NCI-H69 (cell line): ENCODE measurements around the gene TUFM.
A peak's percentile ranks its signal among the peaks of the same experiment; 100 is the strongest.
"Not testable (repeated sequence)": the region's sequence is repeated elsewhere in the genome, so short reads cannot be mapped to it uniquely, and the experiment has no call there.

Experiments
- DNase-seq: peaks from one replicate; lab custom pipeline; 2025; lab: John Stamatoyannopoulos, UW

Gene TUFM

GRCh38 chr16:28875134-28876018, 29.2 kb upstream of the TUFM start:
- DNase-seq: no peak

GRCh38 chr16:28874406-28874805, 28.3 kb upstream of the TUFM start:
- DNase-seq: no peak

- DNase-seq: peak; percentile 27
Observed at GRCh38 chr16:28873543-28874201, 27.5 kb upstream of the TUFM start.

GRCh38 chr16:28872952-28873351, 26.8 kb upstream of the TUFM start:
- no peak for DNase-seq

- no peak for DNase-seq
Observed at GRCh38 chr16:28869201-28869600, 23.1 kb upstream of the TUFM start.

GRCh38 chr16:28867646-28868045, 21.5 kb upstream of the TUFM start:
- DNase-seq: not testable (repeated sequence)

GRCh38 chr16:28867241-28867640, 21.1 kb upstream of the TUFM start:
- DNase-seq: no peak

- no peak for DNase-seq
Observed at GRCh38 chr16:28866454-28866804, 20.3 kb upstream of the TUFM start.

- no peak for DNase-seq
Observed at GRCh38 chr16:28865722-28866453, 19.7 kb upstream of the TUFM start.

GRCh38 chr16:28865001-28865688, 19.0 kb upstream of the TUFM start:
- no peak for DNase-seq

GRCh38 chr16:28863929-28864793, 18.0 kb upstream of the TUFM start:
- DNase-seq: no peak

- DNase-seq: no peak
Observed at GRCh38 chr16:28859326-28859725, 13.2 kb upstream of the TUFM start.

- no peak for DNase-seq
Observed at GRCh38 chr16:28858421-28858820, 12.3 kb upstream of the TUFM start.

GRCh38 chr16:28846933-28847273, 755 bp upstream of the TUFM start:
- DNase-seq: peak; percentile 48

- DNase-seq: peak; percentile 43
Observed at GRCh38 chr16:28845761-28846079, 428 bp downstream of the TUFM start.

- peak; percentile 31 for DNase-seq
Observed at GRCh38 chr16:28845293-28845692, 855 bp downstream of the TUFM start.

GRCh38 chr16:28844226-28844885, 1.8 kb downstream of the TUFM start:
- no peak for DNase-seq

- no peak for DNase-seq
Observed at GRCh38 chr16:28843766-28844165, 2.4 kb downstream of the TUFM start.

GRCh38 chr16:28842696-28843095, 3.5 kb downstream of the TUFM start:
- no peak for DNase-seq

GRCh38 chr16:28839899-28840298, 6.2 kb downstream of the TUFM start:
- no peak for DNase-seq
